Peyer's patch (tissue), 4 donors: ENCODE measurements around the gene ACADSB.

Experiments
- CTCF ChIP-seq, 6 experiments: fragments of 450-650 bp in 4 of 6; fragments of 200-600 bp in 2 of 6; sonication (generic) in 1 of 6; IDR thresholded peaks; one replicate each; pipeline ENCODE4 v1.5.1; 2017 to 2019; ENCODE audit warnings: antibody characterized with exemption in 6 of 6, mild to moderate bottlenecking in 3 of 6, moderate library complexity in 1 of 6
- POLR2A ChIP-seq, 2 donors: fragments of 450-650 bp; IDR thresholded peaks; one replicate each; pipeline ENCODE4 v1.5.1; 2017; ENCODE audit warnings: antibody characterized with exemption in 2 of 2, mild to moderate bottlenecking in 2 of 2, moderate library complexity in 2 of 2

DNA sequence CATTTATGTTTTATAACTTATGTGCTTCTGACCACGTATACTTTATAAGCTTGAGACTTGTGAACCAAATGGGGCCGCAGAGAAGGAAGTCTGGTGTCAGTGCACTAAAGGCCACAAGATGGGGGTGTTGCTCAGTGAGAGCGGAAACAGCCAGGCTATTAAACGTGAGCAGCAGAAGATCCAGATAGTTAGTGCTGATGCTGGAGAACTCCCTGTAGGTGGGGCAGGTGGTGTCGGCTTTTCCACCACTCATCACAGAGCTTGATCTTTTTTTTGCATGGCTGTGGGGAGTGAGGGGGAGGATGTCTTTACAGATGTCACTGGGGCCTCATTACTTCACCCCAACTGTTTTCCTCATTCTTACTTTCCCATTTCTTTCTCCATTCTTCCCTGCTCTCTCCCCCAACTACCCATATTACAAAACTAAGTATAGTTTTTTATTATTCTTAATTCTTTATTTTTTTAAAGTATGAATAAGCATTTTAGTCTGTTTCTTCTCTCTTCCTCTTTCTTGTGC, 34.7 kb downstream of the ACADSB start:
- TF ChIP-seq CTCF (IDR thresholded peaks at IDR 0.05) (peak in 4 of 6 experiments; percentile 65 to 72 (median 68)), POLR2A (IDR thresholded peaks at IDR 0.05) (no peak)
